NCI-H748 treated with DMSO at 0.1 percent for 48 hours (cell line): ENCODE results near the gene LPAR2.

Experiments used
- DNase-seq: peaks from one replicate; lab custom pipeline; 2025; lab: John Stamatoyannopoulos, UW

The LPAR2 gene

GRCh38 chr19:19653597-19654147, 25.7 kb upstream of the LPAR2 start:
- no peak for DNase-seq

- no peak for DNase-seq
These were observed 24.7 kb upstream of the LPAR2 start for GRCh38 chr19:19652482-19653295.

- DNase-seq: no peak
These were observed 23.1 kb upstream of the LPAR2 start for GRCh38 chr19:19651076-19651475.

- no peak for DNase-seq
These were observed 22.3 kb upstream of the LPAR2 start for GRCh38 chr19:19650331-19650730.

GRCh38 chr19:19649580-19649995, 21.6 kb upstream of the LPAR2 start:
- DNase-seq: no peak

GRCh38 chr19:19649155-19649554, 21.1 kb upstream of the LPAR2 start:
- no peak for DNase-seq

- no peak for DNase-seq
These were observed 19.2 kb upstream of the LPAR2 start for GRCh38 chr19:19647037-19647835.

GRCh38 chr19:19645233-19645870, 17.3 kb upstream of the LPAR2 start:
- no peak for DNase-seq

- DNase-seq: no peak
These were observed 16.0 kb upstream of the LPAR2 start for GRCh38 chr19:19644054-19644388.

GRCh38 chr19:19643158-19644053, 15.4 kb upstream of the LPAR2 start, which contains the start of gene GMIP:
Gene GMIP (minus strand): TSS chr19:19643657. CDS start chr19:19643529, 128 bp downstream.
- peak; percentile 54 for DNase-seq

GRCh38 chr19:19642506-19643157, 14.6 kb upstream of the LPAR2 start:
- DNase-seq: peak; percentile 7

GRCh38 chr19:19637523-19638251, 9.7 kb upstream of the LPAR2 start:
- DNase-seq: no peak

- DNase-seq: no peak
These were observed 9.1 kb upstream of the LPAR2 start for GRCh38 chr19:19637186-19637522.

GRCh38 chr19:19636573-19637185, 8.7 kb upstream of the LPAR2 start:
- DNase-seq: no peak

- DNase-seq: no peak
These were observed 7.3 kb upstream of the LPAR2 start for GRCh38 chr19:19635313-19635702.

- DNase-seq: no peak
These were observed 6.7 kb upstream of the LPAR2 start for GRCh38 chr19:19634516-19635312.

GRCh38 chr19:19633711-19634515, 5.9 kb upstream of the LPAR2 start:
- DNase-seq: no peak

- no peak for DNase-seq
These were observed 4.6 kb upstream of the LPAR2 start for GRCh38 chr19:19632661-19633060.
